ENCODE data around the gene PTPRN2. TPM values are rescaled to one million over a fixed set of nuclear protein-coding genes. Genes with fewer than 3 reads are reported as not detected.
"Not testable (repeated sequence)": the region's sequence is repeated elsewhere in the genome, so short reads cannot be mapped to it uniquely, and the experiment has no call there.

PTPRN2 gene
- total RNA-seq, 1 experiment from 2014 or later: 0.16 TPM

DNA sequence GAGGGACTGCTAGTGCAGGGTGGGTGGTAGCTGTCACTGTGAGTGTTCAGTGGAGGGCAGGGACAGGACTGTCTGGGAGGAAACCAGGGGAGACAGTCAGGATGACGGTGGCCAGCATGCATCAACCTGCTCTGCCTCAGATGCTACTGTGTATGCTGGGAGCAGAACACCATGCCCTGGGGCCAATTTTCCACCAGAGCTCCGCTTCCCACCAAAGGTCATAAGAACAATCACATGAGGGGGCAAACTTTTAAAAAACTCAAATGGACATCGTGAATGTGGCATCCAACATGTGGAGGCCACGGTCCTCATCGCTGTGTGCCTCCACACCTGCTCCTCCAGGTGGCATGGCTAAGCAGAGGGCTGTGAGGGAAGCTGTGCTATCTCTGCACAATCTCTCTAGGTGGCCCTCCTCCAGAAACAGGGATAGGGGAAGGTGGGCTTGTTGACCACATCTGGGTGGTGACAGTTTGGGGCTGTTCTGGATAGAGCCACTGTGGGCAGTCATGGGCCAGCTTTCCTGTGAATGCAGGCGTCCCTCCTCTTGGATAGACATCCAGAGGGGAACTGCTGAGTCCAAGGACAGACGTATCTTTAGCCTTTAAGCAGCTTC lies 411.0 kb downstream of the PTPRN2 start:
- no peak for DNase-seq (ENCODE audit: low read depth, low spot score)
- in situ Hi-C loops (cut with HindIII; ENCODE audit: low pct_unique_long_range_greater_than_20kb, low sequenced_read_pairs): no loop called here

DNA sequence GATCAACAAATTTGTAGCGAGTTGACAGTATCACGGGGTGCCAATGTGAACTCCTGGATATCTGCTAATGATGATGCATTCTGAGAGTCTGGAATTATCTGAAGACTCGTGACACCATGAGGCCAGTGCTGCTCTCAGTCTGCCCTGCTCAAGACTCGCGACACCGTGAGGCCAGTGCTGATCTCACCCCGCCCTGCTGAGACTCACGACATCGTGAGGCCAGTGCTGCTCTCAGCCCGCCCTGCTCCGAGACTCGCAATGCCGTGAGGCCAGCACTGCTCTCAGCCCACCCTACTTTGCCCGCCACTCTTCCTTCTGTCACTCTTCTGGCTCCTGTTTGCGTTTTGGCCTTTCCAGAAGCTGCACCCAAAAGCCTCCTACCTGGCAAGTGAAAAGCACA lies 411.8 kb downstream of the PTPRN2 start:
- in situ Hi-C loops (cut with HindIII; ENCODE audit: low pct_unique_long_range_greater_than_20kb, low sequenced_read_pairs): no loop called here
- no peak for DNase-seq (ENCODE audit: low read depth, low spot score)

DNA sequence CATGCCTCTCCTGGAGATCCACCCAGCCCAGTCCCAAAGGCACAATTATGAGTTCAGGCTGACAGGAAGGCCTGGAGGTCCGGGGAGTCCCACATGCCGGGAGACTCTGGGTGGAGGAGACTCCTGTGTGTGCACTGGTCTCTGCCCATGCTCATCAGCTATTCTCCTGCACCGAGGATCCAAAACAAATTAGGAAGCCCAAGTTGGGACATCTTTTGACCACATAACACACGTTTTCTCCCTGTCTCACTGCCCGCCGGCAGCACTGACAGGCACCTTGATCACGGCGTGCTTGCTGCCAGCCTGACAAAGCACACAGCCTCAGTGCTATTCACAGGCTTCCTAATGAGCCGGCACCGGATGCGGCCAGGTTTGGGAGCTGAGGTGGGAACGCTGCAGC lies 412.7 kb downstream of the PTPRN2 start:
- DNase-seq (ENCODE audit: low read depth, low spot score): no peak
- in situ Hi-C loops (cut with HindIII; ENCODE audit: low pct_unique_long_range_greater_than_20kb, low sequenced_read_pairs): no loop called here

DNA sequence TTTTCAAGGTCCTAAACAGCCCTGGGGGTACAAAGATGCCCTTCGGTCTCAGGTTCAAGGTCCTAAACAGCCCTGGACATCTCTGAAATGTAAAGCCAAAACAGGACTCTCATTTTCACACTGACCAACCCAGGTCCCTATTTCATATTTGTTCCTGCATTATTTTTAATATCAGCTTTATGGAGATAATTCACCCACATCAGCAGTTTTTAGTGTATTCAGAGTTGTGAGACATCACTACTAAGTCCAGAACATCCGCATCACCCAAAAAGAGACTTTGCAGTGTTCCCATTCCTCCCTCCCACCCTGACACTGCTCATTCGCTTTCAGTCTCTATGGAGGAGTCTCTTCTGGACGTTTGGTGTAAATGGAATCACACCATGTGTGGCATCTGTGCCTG lies 420.2 kb downstream of the PTPRN2 start:
- DNase-seq (ENCODE audit: low read depth, low spot score): no peak
- in situ Hi-C loops (cut with HindIII; ENCODE audit: low pct_unique_long_range_greater_than_20kb, low sequenced_read_pairs): no loop called here

DNA sequence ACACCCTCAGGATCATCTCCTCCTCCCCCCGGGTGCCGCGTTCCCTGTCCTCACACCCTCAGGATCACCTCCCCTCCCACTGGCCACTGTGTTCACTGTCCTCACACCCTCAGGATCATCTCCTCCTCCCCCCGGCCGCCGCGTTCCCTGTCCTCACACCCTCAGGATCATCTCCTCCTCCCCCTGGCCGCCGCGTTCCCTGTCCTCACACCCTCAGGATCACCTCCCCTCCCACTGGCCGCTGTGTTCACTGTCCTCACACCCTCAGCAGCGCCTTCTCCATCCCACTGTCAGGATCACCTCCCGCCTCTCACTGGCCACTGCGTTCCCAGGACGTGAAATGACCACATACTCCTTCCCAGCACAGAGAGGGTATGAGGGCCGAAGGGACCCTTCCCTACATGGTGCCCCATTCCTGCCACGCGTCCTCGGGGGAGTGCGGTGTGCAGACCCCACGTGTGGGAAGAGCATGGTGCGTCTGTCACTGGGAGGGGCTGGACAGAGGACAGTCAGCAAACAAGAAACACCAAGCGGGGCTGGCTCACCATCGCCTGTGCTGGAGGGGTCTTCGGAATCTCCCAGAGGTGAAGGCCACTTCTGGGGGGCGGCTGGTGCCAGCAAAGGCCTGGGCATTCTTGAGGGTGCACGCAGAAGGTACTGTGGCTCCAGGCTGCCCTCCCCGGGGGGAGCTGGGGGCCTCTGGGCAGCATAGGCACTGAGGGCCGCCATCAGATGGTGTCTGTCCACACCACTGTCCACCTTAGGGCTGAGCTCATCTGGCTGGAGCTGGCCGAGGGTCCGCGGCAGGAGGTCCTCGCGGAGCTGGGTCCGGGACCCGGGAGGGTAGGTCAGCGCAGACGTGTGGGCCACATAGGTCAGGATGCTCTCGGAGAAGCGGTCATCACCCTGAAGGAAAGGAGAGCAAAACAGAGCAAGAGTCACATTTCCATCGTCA lies 421.0 kb downstream of the PTPRN2 start:
- in situ Hi-C loops (cut with HindIII; ENCODE audit: low pct_unique_long_range_greater_than_20kb, low sequenced_read_pairs): no loop called here
- no peak for DNase-seq (ENCODE audit: low read depth, low spot score)

DNA sequence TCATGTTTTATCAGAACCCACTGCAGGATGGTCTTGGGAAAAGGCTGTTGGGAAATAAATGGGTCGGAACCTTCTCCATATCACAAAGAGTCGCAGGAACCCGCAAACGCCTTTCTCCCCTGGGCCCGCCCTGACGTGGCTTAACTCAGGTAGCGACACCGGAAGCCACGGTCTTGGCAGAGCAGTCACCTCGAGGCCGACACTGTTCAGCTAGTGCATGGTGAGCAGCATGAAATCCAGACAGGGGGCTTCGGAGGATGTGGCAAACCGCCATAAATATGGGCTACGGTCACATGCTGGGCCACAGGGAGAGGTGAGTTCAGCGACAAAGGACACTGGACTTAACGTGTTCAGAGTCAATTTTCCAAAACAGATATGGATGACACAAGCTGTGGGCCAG lies 421.9 kb downstream of the PTPRN2 start:
- in situ Hi-C loops (cut with HindIII; ENCODE audit: low pct_unique_long_range_greater_than_20kb, low sequenced_read_pairs): no loop called here
- DNase-seq (ENCODE audit: low read depth, low spot score): no peak

DNA sequence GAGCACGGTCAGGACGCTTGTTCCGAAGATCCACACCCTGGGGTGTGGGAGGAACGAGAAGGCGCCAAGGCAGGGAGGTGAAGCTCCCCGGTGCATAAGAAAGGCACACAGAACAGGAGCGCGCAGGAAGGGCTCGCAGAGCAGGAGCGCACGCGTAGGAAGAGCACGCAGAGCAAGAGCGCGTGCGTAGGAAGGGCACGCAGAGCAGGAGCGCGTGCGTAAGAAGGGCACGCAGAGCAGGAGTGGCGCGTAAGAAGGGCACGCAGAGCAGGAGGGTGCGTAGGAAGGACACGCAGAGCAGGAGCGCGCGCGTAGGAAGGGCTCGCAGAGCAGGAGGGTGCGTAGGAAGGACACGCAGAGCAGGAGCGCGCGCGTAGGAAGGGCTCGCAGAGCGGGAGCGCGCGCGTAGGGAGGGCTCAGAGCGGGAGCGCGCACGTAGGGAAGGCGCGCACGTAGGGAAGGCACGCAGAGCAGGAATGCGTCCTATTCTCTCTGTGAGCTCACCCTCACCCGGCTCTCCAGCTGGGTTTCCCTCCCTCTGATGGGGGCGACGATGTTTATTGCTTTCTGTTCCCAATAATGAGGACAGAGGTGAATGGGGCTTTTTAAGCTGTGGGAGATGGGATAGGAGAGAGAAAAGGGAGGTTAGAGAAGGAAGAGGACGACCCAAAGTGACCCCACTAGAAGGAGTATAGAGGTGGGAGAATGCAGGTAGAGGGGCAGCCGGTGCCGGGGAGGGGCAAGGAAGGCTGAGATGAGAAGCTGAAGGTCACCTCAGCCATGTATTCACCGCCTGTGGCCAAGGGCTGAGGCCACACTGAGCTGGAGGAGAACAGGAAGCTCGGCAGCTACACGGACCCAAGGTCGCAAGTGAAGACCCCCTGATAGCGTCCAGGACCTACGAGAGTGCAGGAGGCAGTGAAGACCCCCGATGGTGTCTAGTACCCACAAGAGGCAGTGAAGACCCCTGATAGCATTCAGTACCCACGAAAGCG lies 423.2 kb downstream of the PTPRN2 start:
- no peak for DNase-seq (ENCODE audit: low read depth, low spot score)

DNA sequence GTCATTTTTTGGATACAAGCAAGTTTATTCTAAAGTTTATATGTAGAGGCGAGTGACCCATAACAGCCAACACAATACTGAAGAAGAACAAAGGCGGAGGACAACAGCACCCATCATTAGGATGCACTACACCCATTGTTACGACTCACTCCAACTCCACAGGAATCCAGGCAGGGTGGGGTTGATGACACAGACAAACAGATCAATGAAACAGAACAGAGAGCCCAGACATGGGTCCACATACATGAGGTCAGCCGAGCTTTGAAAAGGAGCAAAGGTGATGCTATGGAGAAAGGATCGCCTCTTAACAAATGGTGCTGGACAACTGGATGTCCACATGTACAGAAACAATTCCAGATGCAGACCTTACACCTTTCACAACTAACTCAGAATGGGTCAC lies 426.4 kb downstream of the PTPRN2 start:
- in situ Hi-C loops (cut with HindIII; ENCODE audit: low pct_unique_long_range_greater_than_20kb, low sequenced_read_pairs): no loop called here
- DNase-seq (ENCODE audit: low read depth, low spot score): no peak

More for the DNA sequence above, 423.2 kb downstream of the PTPRN2 start:
- in situ Hi-C loops (cut with HindIII; ENCODE audit: low pct_unique_long_range_greater_than_20kb, low sequenced_read_pairs): no loop called here

DNA sequence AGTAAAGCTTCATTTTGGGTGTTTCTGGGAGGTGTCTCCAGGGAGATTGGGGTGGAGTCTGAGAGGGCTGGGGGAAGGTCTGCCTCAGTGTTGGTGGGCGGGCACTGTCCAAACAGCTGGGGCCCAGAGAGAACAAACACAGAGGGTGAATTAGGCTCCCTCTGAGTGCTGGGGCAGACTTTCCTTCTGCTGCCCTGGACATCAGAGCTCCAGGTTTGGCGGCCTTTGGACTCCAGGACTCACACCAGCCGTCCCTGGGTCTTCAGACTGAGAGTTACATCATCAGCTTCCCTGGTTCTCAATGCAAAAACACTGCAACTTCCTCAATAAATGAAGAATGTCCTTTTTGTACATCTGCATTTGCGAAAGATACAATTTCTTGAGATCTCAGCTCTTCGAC lies 427.4 kb downstream of the PTPRN2 start:
- DNase-seq (ENCODE audit: low read depth, low spot score): no peak
- in situ Hi-C loops (cut with HindIII; ENCODE audit: low pct_unique_long_range_greater_than_20kb, low sequenced_read_pairs): no loop called here

DNA sequence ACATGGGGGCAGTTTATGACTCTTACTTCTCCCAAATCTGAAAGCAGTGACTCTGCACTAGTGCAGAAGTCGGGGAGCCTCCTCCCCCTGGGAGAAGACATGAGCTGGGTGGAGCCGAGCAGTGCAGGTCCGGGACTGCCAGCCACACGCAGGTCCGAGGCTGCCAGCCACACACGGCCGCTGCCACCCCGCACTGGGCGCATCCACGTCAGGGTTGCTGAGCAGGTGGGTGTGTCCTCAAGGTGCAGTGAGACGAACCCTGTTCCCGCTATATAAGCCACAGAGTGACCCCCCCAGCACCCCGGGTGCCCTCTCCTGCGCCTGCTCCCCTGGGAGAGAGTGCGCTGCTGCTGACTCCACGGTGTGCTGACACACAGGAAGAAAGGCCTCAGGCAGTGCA lies 430.2 kb downstream of the PTPRN2 start:
- in situ Hi-C loops (cut with HindIII; ENCODE audit: low pct_unique_long_range_greater_than_20kb, low sequenced_read_pairs): no loop called here
- no peak for DNase-seq (ENCODE audit: low read depth, low spot score)

DNA sequence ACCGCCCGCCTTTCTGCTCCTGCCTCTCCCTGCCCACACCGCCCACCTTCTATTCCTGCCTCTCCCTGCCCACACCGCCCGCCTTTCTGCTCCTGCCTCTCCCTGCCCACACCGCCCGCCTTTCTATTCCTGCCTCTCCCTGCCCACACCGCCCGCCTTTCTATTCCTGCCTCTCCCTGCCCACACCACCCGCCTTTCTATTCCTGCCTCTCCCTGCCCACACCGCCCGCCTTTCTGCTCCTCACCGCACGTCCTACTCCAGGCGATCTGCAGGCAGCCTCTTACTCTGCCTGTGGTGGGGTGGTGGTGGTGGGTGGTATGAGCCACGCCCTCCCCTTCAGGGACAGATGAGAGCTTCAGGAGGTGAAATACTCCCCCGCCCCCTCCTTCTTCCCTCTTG lies 436.4 kb downstream of the PTPRN2 start:
- in situ Hi-C loops (cut with HindIII; ENCODE audit: low pct_unique_long_range_greater_than_20kb, low sequenced_read_pairs); DNase-seq (ENCODE audit: low read depth, low spot score): not testable (repeated sequence)

DNA sequence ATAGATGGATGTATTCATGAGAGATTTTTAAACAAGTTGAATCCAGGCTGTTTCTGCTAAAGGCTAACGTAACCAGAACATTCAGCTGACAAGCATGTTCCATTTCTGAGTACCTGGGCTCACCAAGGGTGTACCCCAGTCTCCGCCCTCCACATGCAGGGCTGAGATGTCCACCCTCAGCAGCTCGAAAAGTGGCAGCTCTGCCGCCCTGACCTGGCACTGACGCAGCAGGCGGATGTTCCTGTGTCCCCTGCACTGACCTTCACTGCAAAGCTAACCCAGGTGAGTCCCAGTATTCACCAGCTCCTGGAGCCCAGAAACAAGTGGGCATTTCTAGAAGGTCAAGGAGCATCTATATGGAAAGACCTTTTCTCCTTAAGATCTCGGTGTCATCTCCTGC lies 437.4 kb downstream of the PTPRN2 start:
- no peak for DNase-seq (ENCODE audit: low read depth, low spot score)
- in situ Hi-C loops (cut with HindIII; ENCODE audit: low pct_unique_long_range_greater_than_20kb, low sequenced_read_pairs): no loop called here

DNA sequence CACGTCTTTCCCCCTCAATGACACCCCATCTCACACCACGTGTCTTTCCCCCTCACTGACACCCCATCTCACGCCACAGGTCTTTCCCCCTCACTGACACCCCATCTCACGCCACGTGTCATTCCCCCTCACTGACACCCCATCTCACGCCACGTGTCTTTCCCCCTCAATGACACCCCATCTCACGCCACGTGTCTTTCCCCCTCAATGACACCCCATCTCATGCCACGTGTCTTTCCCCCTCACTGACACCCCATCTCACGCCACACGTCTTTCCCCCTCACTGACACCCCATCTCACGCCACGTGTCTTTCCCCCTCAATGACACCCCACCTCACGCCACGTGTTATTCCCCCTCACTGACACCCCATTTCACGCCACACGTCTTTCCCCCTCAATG lies 440.2 kb downstream of the PTPRN2 start:
- DNase-seq (ENCODE audit: low read depth, low spot score); in situ Hi-C loops (cut with HindIII; ENCODE audit: low pct_unique_long_range_greater_than_20kb, low sequenced_read_pairs): not testable (repeated sequence)

DNA sequence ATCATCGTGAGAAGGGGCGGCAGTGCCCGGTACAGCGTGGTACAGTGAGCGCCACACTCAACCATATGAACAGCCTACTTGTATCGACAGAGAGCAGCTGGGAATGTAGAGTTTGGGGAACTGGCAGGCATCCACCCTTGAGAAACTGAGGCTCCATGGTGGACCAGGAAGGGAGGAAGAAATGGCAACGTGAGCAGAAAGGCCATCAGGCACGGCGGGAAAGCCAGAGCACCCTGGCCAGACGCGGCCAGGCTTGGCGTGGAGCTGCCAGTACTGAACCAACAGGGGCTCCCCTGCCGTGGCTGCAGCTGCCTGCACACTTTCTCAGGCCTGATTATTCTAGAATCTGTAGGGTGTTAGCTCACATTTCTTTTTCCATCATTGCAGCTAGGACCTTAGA lies 442.3 kb downstream of the PTPRN2 start:
- in situ Hi-C loops (cut with HindIII; ENCODE audit: low pct_unique_long_range_greater_than_20kb, low sequenced_read_pairs): no loop called here
- DNase-seq (ENCODE audit: low read depth, low spot score): no peak

DNA sequence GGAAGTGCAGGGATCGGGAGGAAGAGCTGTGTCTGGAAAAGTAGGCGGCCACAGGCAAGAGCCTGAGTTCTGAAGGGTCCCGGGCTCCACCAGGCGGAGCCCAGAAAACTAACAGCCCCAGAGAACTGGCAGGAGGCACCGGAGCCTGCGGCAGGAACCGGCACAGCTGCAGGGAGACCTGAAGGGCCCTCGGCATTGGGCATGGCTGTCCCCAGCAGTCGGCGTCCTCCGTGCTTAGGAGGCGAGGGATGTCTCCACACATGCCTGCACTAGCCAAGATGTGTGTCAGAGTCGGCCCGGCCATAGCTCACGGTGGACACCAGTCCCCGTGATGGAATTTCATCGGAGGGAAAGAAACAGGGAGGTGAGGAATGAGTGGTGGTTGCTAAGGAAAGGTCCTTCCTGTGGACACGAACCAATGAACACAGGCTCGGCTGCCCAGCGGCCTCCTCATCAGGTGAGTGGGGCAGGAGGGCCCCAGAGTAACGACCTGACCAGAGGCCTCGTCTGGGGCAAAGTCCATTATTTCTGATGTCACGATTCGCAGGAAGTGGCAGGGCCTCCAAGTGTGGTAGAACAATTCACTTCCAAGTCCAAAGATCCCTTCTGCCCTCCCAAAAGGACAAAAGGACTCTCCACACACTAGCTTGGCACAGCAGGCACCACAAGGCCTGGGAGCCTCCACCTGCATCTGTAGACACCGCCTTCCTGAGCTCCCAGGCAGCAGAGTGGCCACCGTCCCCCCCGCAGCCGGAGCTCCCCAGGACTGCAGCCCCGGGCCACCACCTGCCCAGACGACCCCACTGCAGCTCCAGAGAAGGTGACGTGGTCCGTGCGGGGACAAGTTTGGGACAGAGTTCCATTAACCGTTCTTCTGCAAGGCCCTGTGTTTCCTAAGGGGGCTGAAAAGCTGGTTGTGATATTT lies 444.2 kb downstream of the PTPRN2 start:
- in situ Hi-C loops (cut with HindIII; ENCODE audit: low pct_unique_long_range_greater_than_20kb, low sequenced_read_pairs): no loop called here
- no peak for DNase-seq (ENCODE audit: low read depth, low spot score)

DNA sequence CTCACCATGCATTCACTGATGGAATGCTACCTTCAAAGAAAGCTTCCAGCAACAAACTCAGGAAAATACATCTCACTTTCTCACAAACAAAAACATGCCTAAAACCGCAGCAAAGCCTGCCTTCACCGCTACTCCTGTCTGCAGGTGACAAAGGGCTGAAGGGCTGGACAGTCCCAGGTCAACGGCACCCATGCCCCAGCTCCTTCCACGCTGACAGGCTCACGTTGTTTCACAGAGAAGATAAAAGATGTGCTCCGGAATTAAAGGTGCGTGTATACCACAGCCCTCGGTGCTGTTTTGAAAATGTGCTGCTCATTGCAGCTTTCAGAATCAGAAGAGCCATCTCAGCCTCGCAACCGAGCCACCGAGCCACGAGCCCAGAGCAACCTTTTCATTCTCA lies 445.0 kb downstream of the PTPRN2 start:
- in situ Hi-C loops (cut with HindIII; ENCODE audit: low pct_unique_long_range_greater_than_20kb, low sequenced_read_pairs): no loop called here

More for the DNA sequence above, 445.0 kb downstream of the PTPRN2 start:
- no peak for DNase-seq (ENCODE audit: low read depth, low spot score)

All from SK-MEL-5 (cell line).